Measurements from ENCODE around the gene AMELY. TPM values are rescaled to one million over a fixed set of nuclear protein-coding genes. Genes with fewer than 3 reads are reported as not detected.
A peak's percentile ranks its signal among the peaks of the same experiment; 100 is the strongest.
"Not testable (repeated sequence)": the region's sequence is repeated elsewhere in the genome, so short reads cannot be mapped to it uniquely, and the experiment has no call there.

AMELY gene
- total RNA-seq, 4 donors from 2014 or later: not detected

GRCh38 chrY:6910372-6911252 is 940 bp downstream of the AMELY start, which contains the start of gene TBL1Y:
TSS of gene TBL1Y (plus strand) at chrY:6910697. CDS start at chrY:7025085, 114,388 bp downstream.
- Histone ChIP-seq H3K27ac (no peak within 1 kb of the TSS), H3K4me1 (peaks cover 0 to 3% (median 0%) of the 10 kb centered on the region in 3 donors), H3K36me3 (no peaks in the 10 kb centered on the region), H3K27me3 (peaks cover 29% of the 10 kb centered on the region), H3K4me3 (peak within 1 kb of the TSS; percentile 19 to 48), H3K9me3 (no peaks in the 10 kb centered on the region)
- TF ChIP-seq POLR2A (IDR thresholded peaks at IDR 0.05) (no peak), EP300 (IDR thresholded peaks at IDR 0.05) (no peak), CTCF (IDR thresholded peaks at IDR 0.05) (no peak), POLR2AphosphoS5 (IDR thresholded peaks at IDR 0.05) (no peak)
- no peak for ATAC-seq
- no CpG with 5 or more reads among the region's 91 CpGs for WGBS, 2 donors (ENCODE audit: low coverage in 1 of 2)

DNA sequence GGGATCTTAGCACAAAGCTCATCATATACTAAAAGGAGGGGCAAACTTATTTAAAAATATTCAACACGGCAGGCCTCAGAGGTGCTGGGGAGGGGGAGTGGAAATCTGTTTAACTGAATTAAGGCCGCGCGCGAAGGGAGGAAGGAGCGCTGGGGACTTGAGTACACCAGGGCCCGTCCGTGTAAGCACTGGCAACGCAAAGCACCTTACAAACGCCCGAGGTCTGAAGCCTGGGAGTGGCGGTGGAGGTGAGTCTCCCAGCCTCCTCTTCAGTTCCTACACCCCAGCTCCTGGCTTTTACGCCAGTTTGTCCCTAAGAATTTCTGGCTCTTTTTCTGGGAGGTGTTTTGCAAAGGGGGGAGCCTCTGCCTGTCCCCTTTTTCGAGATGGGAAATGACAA is 1.7 kb downstream of the AMELY start:
- TF ChIP-seq POLR2A (IDR thresholded peaks at IDR 0.05) (no peak), EP300 (IDR thresholded peaks at IDR 0.05) (no peak), CTCF (IDR thresholded peaks at IDR 0.05) (no peak), POLR2AphosphoS5 (IDR thresholded peaks at IDR 0.05) (no peak)
- Histone ChIP-seq H3K27me3 (peaks cover 29% of the 10 kb centered on the region), H3K36me3 (no peaks in the 10 kb centered on the region), H3K9me3 (no peaks in the 10 kb centered on the region), H3K27ac (no peak overlapping the region), H3K4me3 (peak overlapping the region; percentile 19 to 48), H3K4me1 (peaks cover 0 to 3% (median 0%) of the 10 kb centered on the region in 3 donors)
- no peak for ATAC-seq
- 0% methylated on average over 4 of the region's 14 CpGs; no CpG with 5 or more reads in 1 of the 2 donors for WGBS, 2 donors (ENCODE audit: low coverage in 1 of 2)

GRCh38 chrY:6909118-6909521 is 2.4 kb downstream of the AMELY start:
- ATAC-seq: no peak
- Histone ChIP-seq H3K9me3 (no peaks in the 10 kb centered on the region), H3K4me3 (no peak overlapping the region), H3K27ac (no peak overlapping the region), H3K36me3 (no peaks in the 10 kb centered on the region), H3K4me1 (peaks cover 0 to 3% (median 0%) of the 10 kb centered on the region in 3 donors), H3K27me3 (peaks cover 29% of the 10 kb centered on the region)
- WGBS, 2 donors (ENCODE audit: low coverage in 1 of 2): 0% methylated on average over 7 of the region's 14 CpGs; no CpG with 5 or more reads in 1 of the 2 donors
- no peak for TF ChIP-seq POLR2A (IDR thresholded peaks at IDR 0.05)
- TF ChIP-seq POLR2AphosphoS5 (IDR thresholded peaks at IDR 0.05): no peak
- TF ChIP-seq CTCF (IDR thresholded peaks at IDR 0.05): no peak
- no peak for TF ChIP-seq EP300 (IDR thresholded peaks at IDR 0.05)

DNA sequence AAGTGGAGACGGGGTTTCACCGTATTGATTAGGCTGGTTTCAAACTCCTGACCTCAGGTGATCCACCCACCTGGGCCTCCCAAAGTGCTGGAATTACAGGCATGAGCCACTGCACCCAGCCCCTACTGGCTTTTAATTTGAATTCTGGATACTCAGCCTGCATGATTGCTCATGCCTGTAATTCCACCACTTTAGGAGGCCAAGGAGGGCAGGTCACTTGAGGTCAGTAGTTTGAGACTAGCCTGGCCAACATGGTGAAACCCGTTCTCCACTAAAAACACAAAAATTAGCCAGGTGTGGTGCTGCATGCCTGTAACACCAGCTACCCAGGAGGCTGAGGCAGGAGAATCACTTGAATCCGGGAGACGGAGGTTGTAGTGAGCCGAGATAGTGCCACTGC is 3.5 kb downstream of the AMELY start:
- WGBS, 2 donors (ENCODE audit: low coverage in 1 of 2): no CpG with 5 or more reads among the region's 6 CpGs
- H3K9me3 ChIP-seq, ATAC-seq: not testable (repeated sequence)

DNA sequence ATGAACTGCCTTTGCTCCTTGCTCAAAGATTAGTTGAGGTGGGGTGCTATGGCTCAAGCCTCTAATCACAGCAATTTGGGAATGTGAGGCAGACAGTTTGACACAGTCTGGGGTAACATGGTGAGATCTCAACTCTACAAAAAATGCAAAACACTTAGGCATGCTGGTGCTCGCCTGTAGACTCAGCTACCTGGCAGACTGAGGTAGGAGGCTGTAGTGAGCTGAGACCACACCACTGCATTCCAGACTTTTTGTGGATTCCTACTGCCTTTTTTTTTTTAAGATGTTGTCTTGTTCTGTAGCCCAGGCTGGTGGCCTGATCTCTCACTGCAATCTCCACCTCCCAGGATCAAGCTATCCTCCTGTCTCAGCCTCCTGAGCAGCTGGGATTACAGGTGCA is 4.0 kb downstream of the AMELY start:
- Histone ChIP-seq H3K36me3 (no peaks in the 10 kb centered on the region), H3K9me3 (no peaks in the 10 kb centered on the region), H3K4me1 (peaks cover 0 to 3% (median 0%) of the 10 kb centered on the region in 3 donors), H3K27ac (no peak overlapping the region), H3K4me3 (no peak overlapping the region), H3K27me3 (peaks cover 29% of the 10 kb centered on the region)
- TF ChIP-seq EP300 (IDR thresholded peaks at IDR 0.05): no peak
- TF ChIP-seq POLR2AphosphoS5 (IDR thresholded peaks at IDR 0.05): no peak
- TF ChIP-seq POLR2A (IDR thresholded peaks at IDR 0.05): no peak
- TF ChIP-seq CTCF (IDR thresholded peaks at IDR 0.05): no peak
- no CpG with 5 or more reads among the region's 1 CpG for WGBS, 2 donors (ENCODE audit: low coverage in 1 of 2)
- no peak for ATAC-seq

More for the DNA sequence above, 3.5 kb downstream of the AMELY start:
- H3K4me1 ChIP-seq, H3K4me3 ChIP-seq, H3K27ac ChIP-seq, H3K36me3 ChIP-seq: not testable (repeated sequence)
- H3K27me3 ChIP-seq: peaks cover 29% of the 10 kb centered on the region

DNA sequence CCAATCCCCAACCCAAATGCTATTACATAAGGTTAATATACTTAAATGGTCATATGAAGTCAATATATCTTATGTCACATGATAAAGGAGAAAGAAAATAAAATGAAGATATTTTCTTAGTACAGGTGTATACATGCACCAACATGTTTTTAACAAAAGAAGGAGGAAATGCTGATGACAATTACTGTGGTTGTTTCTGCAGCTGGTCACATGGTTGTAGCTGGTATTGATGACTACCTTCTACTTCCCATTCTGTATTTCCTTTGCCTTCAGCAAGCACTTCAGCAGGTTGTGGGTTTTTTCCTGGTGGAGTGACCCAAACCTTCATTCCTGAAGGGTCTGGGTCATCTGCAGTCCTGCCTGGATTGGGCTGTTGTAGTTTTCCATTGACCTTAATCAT is 9.4 kb downstream of the AMELY start:
- H3K4me1 ChIP-seq, H3K9me3 ChIP-seq, H3K27me3 ChIP-seq, H3K36me3 ChIP-seq, ATAC-seq, H3K4me3 ChIP-seq, H3K27ac ChIP-seq: not testable (repeated sequence)
